ENCODE measurements around the gene SMARCA2.

SMARCA2 gene

GRCh38 chr9:2029666-2030170 lies 14.6 kb downstream of the SMARCA2 start:
- DNase-seq = no peak
- in situ Hi-C loops (cut with MboI; ENCODE audit: low pct_unique_long_range_greater_than_20kb, low sequenced_read_pairs) = no loop called here

- in situ Hi-C loops (cut with MboI; ENCODE audit: low pct_unique_long_range_greater_than_20kb, low sequenced_read_pairs) = no loop called here
- no peak for DNase-seq
Measured at GRCh38 chr9:2032234-2032633, 17.1 kb downstream of the SMARCA2 start.

GRCh38 chr9:2036844-2037243 lies 21.7 kb downstream of the SMARCA2 start:
- DNase-seq = no peak
- in situ Hi-C loops (cut with MboI; ENCODE audit: low pct_unique_long_range_greater_than_20kb, low sequenced_read_pairs) = no loop called here

- in situ Hi-C loops (cut with MboI; ENCODE audit: low pct_unique_long_range_greater_than_20kb, low sequenced_read_pairs) = no loop called here
- DNase-seq = no peak
Measured at GRCh38 chr9:2039294-2040180, 24.4 kb downstream of the SMARCA2 start.

- in situ Hi-C loops (cut with MboI; ENCODE audit: low pct_unique_long_range_greater_than_20kb, low sequenced_read_pairs) = no loop called here
- DNase-seq = no peak
Measured at GRCh38 chr9:2040828-2041227, 25.7 kb downstream of the SMARCA2 start.

- no peak for DNase-seq
- in situ Hi-C loops (cut with MboI; ENCODE audit: low pct_unique_long_range_greater_than_20kb, low sequenced_read_pairs) = no loop called here
Measured at GRCh38 chr9:2041736-2042135, 26.6 kb downstream of the SMARCA2 start.

- in situ Hi-C loops (cut with MboI; ENCODE audit: low pct_unique_long_range_greater_than_20kb, low sequenced_read_pairs) = no loop called here
- DNase-seq = no peak
Measured at GRCh38 chr9:2043243-2043642, 28.1 kb downstream of the SMARCA2 start.

- in situ Hi-C loops (cut with MboI; ENCODE audit: low pct_unique_long_range_greater_than_20kb, low sequenced_read_pairs) = no loop called here
- peak; percentile 68 for DNase-seq
Measured at GRCh38 chr9:2043881-2044462, 28.8 kb downstream of the SMARCA2 start.

GRCh38 chr9:2047144-2047671 lies 32.1 kb downstream of the SMARCA2 start:
- no peak for DNase-seq
- in situ Hi-C loops (cut with MboI; ENCODE audit: low pct_unique_long_range_greater_than_20kb, low sequenced_read_pairs) = no loop called here

- in situ Hi-C loops (cut with MboI; ENCODE audit: low pct_unique_long_range_greater_than_20kb, low sequenced_read_pairs) = no loop called here
- no peak for DNase-seq
Measured at GRCh38 chr9:2047916-2048315, 32.8 kb downstream of the SMARCA2 start.

- DNase-seq = no peak
- in situ Hi-C loops (cut with MboI; ENCODE audit: low pct_unique_long_range_greater_than_20kb, low sequenced_read_pairs) = no loop called here
Measured at GRCh38 chr9:2050236-2050635, 35.1 kb downstream of the SMARCA2 start.

GRCh38 chr9:2053883-2054845 lies 39.0 kb downstream of the SMARCA2 start:
- in situ Hi-C loops (cut with MboI; ENCODE audit: low pct_unique_long_range_greater_than_20kb, low sequenced_read_pairs) = no loop called here
- DNase-seq = peak; percentile 55

GRCh38 chr9:2055203-2055658 lies 40.1 kb downstream of the SMARCA2 start:
- DNase-seq = no peak
- in situ Hi-C loops (cut with MboI; ENCODE audit: low pct_unique_long_range_greater_than_20kb, low sequenced_read_pairs) = no loop called here

- no peak for DNase-seq
- in situ Hi-C loops (cut with MboI; ENCODE audit: low pct_unique_long_range_greater_than_20kb, low sequenced_read_pairs) = no loop called here
Measured at GRCh38 chr9:2059274-2059929, 44.3 kb downstream of the SMARCA2 start.

- in situ Hi-C loops (cut with MboI; ENCODE audit: low pct_unique_long_range_greater_than_20kb, low sequenced_read_pairs) = no loop called here
- DNase-seq = no peak
Measured at GRCh38 chr9:2060424-2060823, 45.3 kb downstream of the SMARCA2 start.

GRCh38 chr9:2065704-2066103 lies 50.6 kb downstream of the SMARCA2 start:
- in situ Hi-C loops (cut with MboI; ENCODE audit: low pct_unique_long_range_greater_than_20kb, low sequenced_read_pairs) = no loop called here
- no peak for DNase-seq

GRCh38 chr9:2066312-2067273 lies 51.4 kb downstream of the SMARCA2 start:
- in situ Hi-C loops (cut with MboI; ENCODE audit: low pct_unique_long_range_greater_than_20kb, low sequenced_read_pairs) = no loop called here
- peak; percentile 16 for DNase-seq

All from KBM-7 (cell line).